GM12874 (cell line): ENCODE results near the gene KRTAP10-6.

Experiments
- TF ChIP-seq, protein P1 (sequence below): IDR thresholded peaks from 2 replicates; pipeline ENCODE4 v1.5.1; 2011; ENCODE audit warnings: low read depth, mild to moderate bottlenecking, control low read depth, low read length, moderate library complexity; ENCODE audit not compliant: insufficient read depth

Gene KRTAP10-6

DNA sequence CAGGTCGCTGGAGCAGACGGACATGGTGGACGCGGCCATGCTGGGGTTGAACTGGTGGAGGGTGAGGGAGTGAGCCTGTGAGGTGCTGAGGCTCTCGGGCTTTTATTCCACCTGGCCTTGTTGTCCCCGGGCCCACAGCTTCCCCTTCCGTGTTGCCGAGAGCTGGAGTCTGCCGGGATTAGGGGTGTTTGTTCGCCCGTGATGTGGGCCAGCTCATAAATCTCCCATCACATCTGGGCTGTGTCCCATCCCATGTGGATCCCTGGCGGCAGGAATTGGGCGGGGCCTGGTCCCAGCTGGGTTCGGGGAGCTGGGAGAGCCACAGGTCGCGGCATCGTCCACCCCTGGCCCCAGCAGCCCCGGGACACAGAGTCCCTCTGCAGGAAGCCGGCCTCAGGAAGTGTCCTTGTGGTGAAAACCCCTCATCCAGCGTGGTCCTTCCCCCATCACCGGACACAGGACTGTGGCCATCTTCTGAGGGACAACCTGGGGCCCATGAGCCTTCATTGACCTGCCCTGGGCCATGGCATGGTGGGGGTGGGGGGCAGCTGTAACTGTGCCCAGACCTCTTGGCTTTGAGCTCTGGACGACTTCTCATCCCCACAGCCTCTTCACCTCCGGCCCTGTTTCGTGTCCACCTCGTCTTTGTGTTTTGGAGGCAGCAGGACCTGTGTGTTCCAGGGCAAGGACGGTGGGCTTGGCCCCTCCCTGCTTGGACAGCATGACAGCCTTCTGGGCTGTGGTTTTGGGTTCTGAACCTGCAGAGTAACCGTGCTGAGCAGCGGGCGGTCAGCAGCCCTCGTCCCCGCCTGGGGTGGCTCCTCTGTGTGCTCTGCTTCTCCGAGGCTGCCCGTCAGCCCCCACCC is at the start of gene KRTAP10-6:
Gene KRTAP10-6 (minus strand): TSS at position 60 of the 866 bp plus-strand sequence. CDS start 21 bp downstream, at position 39.
- TF ChIP-seq, protein P1, sequence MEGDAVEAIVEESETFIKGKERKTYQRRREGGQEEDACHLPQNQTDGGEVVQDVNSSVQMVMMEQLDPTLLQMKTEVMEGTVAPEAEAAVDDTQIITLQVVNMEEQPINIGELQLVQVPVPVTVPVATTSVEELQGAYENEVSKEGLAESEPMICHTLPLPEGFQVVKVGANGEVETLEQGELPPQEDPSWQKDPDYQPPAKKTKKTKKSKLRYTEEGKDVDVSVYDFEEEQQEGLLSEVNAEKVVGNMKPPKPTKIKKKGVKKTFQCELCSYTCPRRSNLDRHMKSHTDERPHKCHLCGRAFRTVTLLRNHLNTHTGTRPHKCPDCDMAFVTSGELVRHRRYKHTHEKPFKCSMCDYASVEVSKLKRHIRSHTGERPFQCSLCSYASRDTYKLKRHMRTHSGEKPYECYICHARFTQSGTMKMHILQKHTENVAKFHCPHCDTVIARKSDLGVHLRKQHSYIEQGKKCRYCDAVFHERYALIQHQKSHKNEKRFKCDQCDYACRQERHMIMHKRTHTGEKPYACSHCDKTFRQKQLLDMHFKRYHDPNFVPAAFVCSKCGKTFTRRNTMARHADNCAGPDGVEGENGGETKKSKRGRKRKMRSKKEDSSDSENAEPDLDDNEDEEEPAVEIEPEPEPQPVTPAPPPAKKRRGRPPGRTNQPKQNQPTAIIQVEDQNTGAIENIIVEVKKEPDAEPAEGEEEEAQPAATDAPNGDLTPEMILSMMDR = no peak

- TF ChIP-seq, protein P1 = no peak
Observed at GRCh38 chr21:44640761-44641160, 48.5 kb upstream of the KRTAP10-6 start.

DNA sequence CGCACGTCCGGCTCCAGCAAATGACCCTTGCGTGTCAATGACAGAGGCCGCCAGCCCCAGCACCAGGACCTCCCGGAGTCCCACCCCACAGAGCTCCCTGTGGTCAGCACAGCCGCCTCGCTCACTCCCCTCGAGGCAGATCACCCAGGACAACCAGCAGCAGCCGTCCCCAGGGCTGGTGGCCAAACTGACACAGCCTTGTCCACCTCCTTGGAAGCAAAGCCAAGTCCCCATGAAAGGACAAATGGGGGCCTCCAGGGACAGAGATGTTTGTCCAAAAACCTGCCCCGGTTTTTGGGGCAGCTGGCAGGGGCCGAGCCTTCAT is 47.0 kb upstream of the KRTAP10-6 start:
- TF ChIP-seq, protein P1 = no peak

DNA sequence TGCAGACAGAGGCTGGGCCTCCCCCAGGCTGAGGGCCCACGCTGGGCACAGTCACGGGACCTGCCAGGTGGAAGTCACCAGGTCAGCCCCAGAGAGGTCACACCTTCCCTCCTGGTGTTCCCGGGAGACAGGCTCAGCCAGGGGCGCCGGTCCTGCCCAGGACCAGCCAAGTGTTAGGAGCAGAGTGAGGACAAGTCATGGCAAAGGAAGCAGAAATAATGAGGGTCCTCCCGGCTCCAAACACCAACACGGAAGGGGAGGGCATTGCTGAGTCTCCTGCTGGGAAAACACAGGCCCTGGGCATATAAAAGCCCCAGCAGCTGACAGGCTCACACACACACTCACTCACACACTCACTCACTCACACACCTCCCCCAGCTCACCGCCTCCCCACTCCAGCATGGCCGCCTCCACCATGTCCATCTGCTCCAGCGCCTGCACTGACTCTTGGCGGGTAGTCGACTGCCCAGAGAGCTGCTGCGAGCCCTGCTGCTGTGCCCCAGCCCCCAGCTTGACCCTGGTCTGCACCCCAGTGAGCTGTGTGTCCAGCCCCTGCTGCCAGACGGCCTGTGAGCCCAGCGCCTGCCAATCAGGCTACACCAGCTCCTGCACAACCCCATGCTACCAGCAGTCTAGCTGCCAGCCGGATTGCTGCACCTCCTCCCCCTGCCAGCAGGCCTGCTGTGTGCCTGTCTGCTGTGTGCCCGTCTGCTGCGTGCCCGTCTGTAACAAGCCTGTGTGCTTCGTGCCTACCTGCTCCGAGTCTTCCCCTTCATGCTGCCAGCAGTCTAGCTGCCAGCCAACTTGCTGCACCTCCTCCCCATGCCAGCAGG is 44.9 kb upstream of the KRTAP10-6 start, which contains the start of gene KRTAP10-10:
Gene KRTAP10-10 (plus strand): TSS at position 339 of the 833 bp plus-strand sequence. CDS start 62 bp downstream, at position 401.
- TF ChIP-seq, protein P1 = no peak

DNA sequence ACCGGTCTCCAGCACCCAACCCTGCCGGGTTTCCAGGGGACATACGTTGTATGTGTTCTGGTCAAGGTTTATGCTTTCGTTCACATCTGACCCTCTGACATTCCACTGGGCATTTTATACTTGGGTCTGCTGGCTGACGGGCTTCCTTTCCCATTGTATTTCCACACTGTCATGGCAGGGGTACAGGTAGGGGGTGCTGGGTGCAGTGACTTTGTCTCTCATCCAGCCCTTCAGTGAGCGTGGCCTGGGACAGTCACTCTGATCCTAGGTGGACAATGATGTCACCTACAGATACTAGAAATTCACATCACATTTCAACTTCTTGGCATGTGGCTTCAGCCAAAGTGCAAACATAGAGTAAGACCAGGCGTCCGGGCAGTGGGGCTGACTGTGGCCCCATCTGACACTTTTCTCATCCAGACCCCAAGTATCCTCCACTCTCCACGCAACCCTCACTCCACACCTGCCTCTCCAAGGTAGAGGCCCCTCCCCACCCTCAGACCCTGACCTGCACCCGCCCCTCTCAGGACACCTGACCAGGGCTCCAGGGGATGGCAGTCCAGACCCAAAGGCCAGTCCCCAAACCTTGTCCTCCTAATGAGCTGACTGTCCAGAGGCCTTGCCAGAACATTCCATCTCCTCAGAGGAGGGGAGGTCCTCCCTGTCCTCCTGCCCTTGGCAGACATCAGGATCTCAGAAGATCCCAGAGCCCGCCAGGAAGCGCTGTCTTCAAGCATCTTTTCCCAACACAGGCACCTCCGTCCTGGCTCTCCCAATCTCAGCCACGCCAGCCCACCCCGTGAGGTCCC is 44.1 kb upstream of the KRTAP10-6 start:
- TF ChIP-seq, protein P1 = no peak

- TF ChIP-seq, protein P1 = no peak
Observed at GRCh38 chr21:44632067-44632466, 39.8 kb upstream of the KRTAP10-6 start.
